CD4-positive, CD25-positive, alpha-beta regulatory T cell (primary cell): ENCODE data around the gene KRCC1. TPM values are rescaled to one million over a fixed set of nuclear protein-coding genes. Genes with fewer than 3 reads are reported as not detected.

ENCODE experiments used
- ATAC-seq, 2 donors: fragments of 150-1000 bp; cut with Tn5 transposase; one replicate each; pipeline ENCODE4 v1.10.0; 2021; ENCODE audit warnings: low read depth in 2 of 2, moderate number of reproducible peaks in 2 of 2, moderate library complexity in 1 of 2
- DNase-seq, 3 donors: peaks; one replicate each; pipeline versions ENCODE4 v3.0.0 to v3.0.0-alpha.2; 2012 to 2022; ENCODE audit warnings: mixed read lengths in 1 of 3
- H3K27ac ChIP-seq: one replicate; pipeline ENCODE4 v1.7.0; 2013; ENCODE audit warnings: mild to moderate bottlenecking, low read length; ENCODE audit not compliant: insufficient read depth, poor library complexity, severe bottlenecking
- H3K27me3 ChIP-seq: one replicate; pipeline ENCODE4 v1.7.0; 2013; ENCODE audit warnings: low read length; ENCODE audit not compliant: control insufficient read depth, insufficient read depth
- H3K36me3 ChIP-seq: one replicate; pipeline ENCODE4 v1.7.0; 2013; ENCODE audit warnings: mild to moderate bottlenecking, low read length, moderate library complexity; ENCODE audit not compliant: control insufficient read depth, insufficient read depth
- H3K4me1 ChIP-seq: 2 replicates; pipeline ENCODE4 v1.7.0; 2013; ENCODE audit warnings: mild to moderate bottlenecking, low read length; ENCODE audit not compliant: insufficient read depth, control insufficient read depth, poor library complexity, severe bottlenecking
- H3K4me3 ChIP-seq: one replicate; pipeline ENCODE4 v1.7.0; 2013; ENCODE audit warnings: low read depth, mild to moderate bottlenecking, low read length, moderate library complexity
- H3K9me3 ChIP-seq, 2 experiments: 1 replicate in 1 of 2; 2 replicates in 1 of 2; pipeline ENCODE4 v1.7.0; 2013; ENCODE audit warnings: low read length in 2 of 2, mild to moderate bottlenecking in 1 of 2, moderate library complexity in 1 of 2; ENCODE audit not compliant: control insufficient read depth in 2 of 2
- H3K27ac Mint-ChIP-seq, 3 donors: one replicate each; pipeline ENCODE4 v1.8.0; 2020 to 2022; ENCODE audit warnings: mild to moderate bottlenecking in 3 of 3, mixed read lengths in 3 of 3, moderate library complexity in 2 of 3
- H3K27me3 Mint-ChIP-seq: one replicate; pipeline ENCODE4 v1.8.0; 2022; ENCODE audit warnings: mild to moderate bottlenecking, mixed read lengths
- H3K36me3 Mint-ChIP-seq: one replicate; pipeline ENCODE4 v1.8.0; 2020; ENCODE audit warnings: mixed read lengths
- H3K4me1 Mint-ChIP-seq, 4 donors: one replicate each; pipeline ENCODE4 v1.8.0; 2020 to 2022; ENCODE audit warnings: mixed read lengths in 4 of 4, mild to moderate bottlenecking in 1 of 4
- H3K4me3 Mint-ChIP-seq, 4 donors: one replicate each; pipeline ENCODE4 v1.8.0; 2020 to 2022; ENCODE audit warnings: mild to moderate bottlenecking in 4 of 4, mixed read lengths in 4 of 4, moderate library complexity in 3 of 4
- H3K9me3 Mint-ChIP-seq, 7 donors: one replicate each; pipeline ENCODE4 v1.8.0; 2020 to 2022; ENCODE audit warnings: mixed read lengths in 7 of 7, mild to moderate bottlenecking in 3 of 7, moderate library complexity in 2 of 7
- polyA plus RNA-seq, 4 donors: library from polyadenylated mRNA; unstranded; fragments of 300-500 nt; fragmentation: Illumina TruSeq; gene quantifications; one replicate each; pipeline ENCODE4 v1.2.3, GENCODE V29; 2021
- total RNA-seq: library from RNA; stranded (reverse); gene quantifications from one replicate; pipeline ENCODE4 v1.2.3, GENCODE V29; 2022

The KRCC1 gene
- total and polyA plus RNA-seq, 5 donors from 2014 or later: 11.8 to 41.9 (median 40.6) TPM

- H3K27me3 Mint-ChIP-seq: peaks cover 36% of the 10 kb centered on the region
- ATAC-seq: no peak
- no peak overlapping the region for H3K27ac Mint-ChIP-seq
- no peaks in the 10 kb centered on the region for H3K27me3 ChIP-seq
- H3K4me1 ChIP-seq: no peaks in the 10 kb centered on the region
- peaks cover 0 to 2% (median 0%) of the 10 kb centered on the region in 7 donors for H3K9me3 Mint-ChIP-seq
- H3K36me3 Mint-ChIP-seq: no peaks in the 10 kb centered on the region
- H3K27ac ChIP-seq: no peak overlapping the region
- no peak for DNase-seq
- no peaks in the 10 kb centered on the region for H3K36me3 ChIP-seq
- no peak overlapping the region for H3K4me3 ChIP-seq
- H3K4me3 Mint-ChIP-seq: no peak overlapping the region
- no peaks in the 10 kb centered on the region for H3K9me3 ChIP-seq
- H3K4me1 Mint-ChIP-seq: no peaks in the 10 kb centered on the region
These were observed 18.6 kb upstream of the KRCC1 start for GRCh38 chr2:88074150-88074549.

GRCh38 chr2:88071365-88071764 lies 15.8 kb upstream of the KRCC1 start:
- H3K27ac Mint-ChIP-seq: no peak overlapping the region
- Histone ChIP-seq H3K36me3 (no peaks in the 10 kb centered on the region), H3K4me1 (no peaks in the 10 kb centered on the region), H3K9me3 (no peaks in the 10 kb centered on the region), H3K27ac (no peak overlapping the region), H3K27me3 (no peaks in the 10 kb centered on the region), H3K4me3 (no peak overlapping the region)
- no peak for DNase-seq
- H3K4me1 Mint-ChIP-seq: no peaks in the 10 kb centered on the region
- no peak overlapping the region for H3K4me3 Mint-ChIP-seq
- peaks cover 31% of the 10 kb centered on the region for H3K27me3 Mint-ChIP-seq
- no peaks in the 10 kb centered on the region for H3K36me3 Mint-ChIP-seq
- no peak for ATAC-seq
- peaks cover 0 to 2% (median 0%) of the 10 kb centered on the region in 7 donors for H3K9me3 Mint-ChIP-seq

- Mint-ChIP-seq H3K36me3 (no peaks in the 10 kb centered on the region), H3K4me1 (no peaks in the 10 kb centered on the region), H3K27me3 (peaks cover 27% of the 10 kb centered on the region), H3K9me3 (peaks cover 0 to 2% (median 0%) of the 10 kb centered on the region in 7 donors), H3K27ac (no peak overlapping the region), H3K4me3 (no peak overlapping the region)
- H3K27me3 ChIP-seq: no peaks in the 10 kb centered on the region
- no peaks in the 10 kb centered on the region for H3K4me1 ChIP-seq
- ATAC-seq (no peak), DNase-seq (no peak)
- H3K4me3 ChIP-seq: no peak overlapping the region
- H3K27ac ChIP-seq: no peak overlapping the region
- H3K36me3 ChIP-seq: no peaks in the 10 kb centered on the region
- H3K9me3 ChIP-seq: no peaks in the 10 kb centered on the region
These were observed 14.5 kb upstream of the KRCC1 start for GRCh38 chr2:88070055-88070454.

GRCh38 chr2:88069117-88069516 lies 13.5 kb upstream of the KRCC1 start:
- Mint-ChIP-seq H3K27me3 (peaks cover 24% of the 10 kb centered on the region), H3K4me1 (no peaks in the 10 kb centered on the region), H3K4me3 (no peak overlapping the region), H3K9me3 (peaks cover 0 to 2% (median 0%) of the 10 kb centered on the region in 7 donors), H3K36me3 (no peaks in the 10 kb centered on the region), H3K27ac (no peak overlapping the region)
- DNase-seq (no peak), ATAC-seq (no peak)
- no peaks in the 10 kb centered on the region for H3K27me3 ChIP-seq
- no peaks in the 10 kb centered on the region for H3K9me3 ChIP-seq
- no peak overlapping the region for H3K27ac ChIP-seq
- H3K4me1 ChIP-seq: no peaks in the 10 kb centered on the region
- no peak overlapping the region for H3K4me3 ChIP-seq
- no peaks in the 10 kb centered on the region for H3K36me3 ChIP-seq

GRCh38 chr2:88068044-88068443 lies 12.5 kb upstream of the KRCC1 start:
- H3K4me3 Mint-ChIP-seq: no peak overlapping the region
- H3K27me3 ChIP-seq: no peaks in the 10 kb centered on the region

GRCh38 chr2:88067598-88067997 lies 12.0 kb upstream of the KRCC1 start, which contains the start of gene SMYD1:
Gene SMYD1 (plus strand): TSS chr2:88067825. CDS start chr2:88067865, 40 bp downstream.
- H3K36me3 ChIP-seq: no peaks in the 10 kb centered on the region
- ATAC-seq (no peak), DNase-seq (no peak)
- H3K27me3 Mint-ChIP-seq: peaks cover 14% of the 10 kb centered on the region
- no peaks in the 10 kb centered on the region for H3K27me3 ChIP-seq
- no peaks in the 10 kb centered on the region for H3K36me3 Mint-ChIP-seq
- H3K27ac ChIP-seq: no peak within 1 kb of the TSS
- H3K4me3 ChIP-seq: no peak within 1 kb of the TSS
- no peak within 1 kb of the TSS for H3K4me3 Mint-ChIP-seq
- no peaks in the 10 kb centered on the region for H3K4me1 ChIP-seq
- H3K4me1 Mint-ChIP-seq: peaks cover 0 to 1% (median 0%) of the 10 kb centered on the region in 4 donors
- no peak within 1 kb of the TSS for H3K27ac Mint-ChIP-seq
- H3K9me3 Mint-ChIP-seq: no peaks in the 10 kb centered on the region
- no peaks in the 10 kb centered on the region for H3K9me3 ChIP-seq

More at GRCh38 chr2:88068044-88068443, 12.5 kb upstream of the KRCC1 start:
- H3K27ac Mint-ChIP-seq: no peak overlapping the region
- Histone ChIP-seq H3K4me3 (no peak overlapping the region), H3K27ac (no peak overlapping the region), H3K36me3 (no peaks in the 10 kb centered on the region), H3K4me1 (no peaks in the 10 kb centered on the region), H3K9me3 (no peaks in the 10 kb centered on the region)
- DNase-seq (no peak), ATAC-seq (no peak)
- peaks cover 17% of the 10 kb centered on the region for H3K27me3 Mint-ChIP-seq
- H3K4me1 Mint-ChIP-seq: no peaks in the 10 kb centered on the region
- no peaks in the 10 kb centered on the region for H3K9me3 Mint-ChIP-seq
- H3K36me3 Mint-ChIP-seq: no peaks in the 10 kb centered on the region

- no peaks in the 10 kb centered on the region for H3K4me1 ChIP-seq
- no peak overlapping the region for H3K4me3 ChIP-seq
- H3K36me3 Mint-ChIP-seq: no peaks in the 10 kb centered on the region
- no peaks in the 10 kb centered on the region for H3K9me3 ChIP-seq
- peaks cover 12% of the 10 kb centered on the region for H3K27me3 Mint-ChIP-seq
- no peaks in the 10 kb centered on the region for H3K36me3 ChIP-seq
- no peak overlapping the region for H3K4me3 Mint-ChIP-seq
- peaks cover 0 to 1% (median 0%) of the 10 kb centered on the region in 4 donors for H3K4me1 Mint-ChIP-seq
- no peaks in the 10 kb centered on the region for H3K9me3 Mint-ChIP-seq
- no peaks in the 10 kb centered on the region for H3K27me3 ChIP-seq
- DNase-seq (no peak), ATAC-seq (no peak)
- no peak overlapping the region for H3K27ac ChIP-seq
- H3K27ac Mint-ChIP-seq: no peak overlapping the region
These were observed 11.6 kb upstream of the KRCC1 start for GRCh38 chr2:88067189-88067588.

GRCh38 chr2:88066543-88066942 lies 11.0 kb upstream of the KRCC1 start:
- H3K4me1 ChIP-seq: no peaks in the 10 kb centered on the region
- H3K36me3 Mint-ChIP-seq: no peaks in the 10 kb centered on the region
- no peaks in the 10 kb centered on the region for H3K36me3 ChIP-seq
- no peak overlapping the region for H3K27ac Mint-ChIP-seq
- no peak overlapping the region for H3K27ac ChIP-seq
- ATAC-seq (no peak), DNase-seq (no peak)
- H3K27me3 Mint-ChIP-seq: peaks cover 10% of the 10 kb centered on the region
- H3K9me3 Mint-ChIP-seq: no peaks in the 10 kb centered on the region
- H3K4me3 ChIP-seq: no peak overlapping the region
- H3K9me3 ChIP-seq: no peaks in the 10 kb centered on the region
- no peaks in the 10 kb centered on the region for H3K27me3 ChIP-seq
- H3K4me3 Mint-ChIP-seq: no peak overlapping the region
- H3K4me1 Mint-ChIP-seq: peaks cover 0 to 1% (median 0%) of the 10 kb centered on the region in 4 donors
